GM23338 (cell line): Measurements from ENCODE around the gene RAB36. TPM values are rescaled to one million over a fixed set of nuclear protein-coding genes. Genes with fewer than 3 reads are reported as not detected.

Source experiments
- ATAC-seq: fragments of 200-7000 bp; cut with Tn5 transposase; 3 replicates; pipeline ENCODE4 v1.9.1; 2020
- DNase-seq: peaks from one replicate; pipeline ENCODE4 v3.0.0-alpha.2; 2015; ENCODE audit warnings: low spot score
- H2AFZ ChIP-seq: fragments of 200-600 bp; sonication (generic); 2 replicates; pipeline ENCODE4 v1.8.0; 2016; ENCODE audit warnings: antibody characterized with exemption, mild to moderate bottlenecking, moderate library complexity
- H3F3A ChIP-seq: fragments of 200-600 bp; sonication (generic); replicated peaks from 2 replicates; pipeline ENCODE4 v1.8.0; 2017; ENCODE audit warnings: antibody characterized with exemption, mixed run types, low read depth
- H3K27ac ChIP-seq: fragments of 200-600 bp; sonication (generic); 2 replicates; pipeline ENCODE4 v1.6.1; 2016; ENCODE audit warnings: low read depth
- H3K27me3 ChIP-seq: fragments of 200-600 bp; sonication (generic); 2 replicates; pipeline ENCODE4 v1.8.0; 2016; ENCODE audit warnings: mild to moderate bottlenecking, mixed run types, moderate library complexity; ENCODE audit not compliant: insufficient read depth
- H3K36me3 ChIP-seq: fragments of 200-600 bp; sonication (generic); 2 replicates; pipeline ENCODE4 v1.8.0; 2016; ENCODE audit warnings: mild to moderate bottlenecking; ENCODE audit not compliant: insufficient read depth
- H3K4me1 ChIP-seq: fragments of 200-600 bp; sonication (generic); 2 replicates; pipeline ENCODE4 v1.8.0; 2016; ENCODE audit warnings: mild to moderate bottlenecking, moderate library complexity; ENCODE audit not compliant: insufficient read depth
- H3K4me2 ChIP-seq: fragments of 200-600 bp; sonication (generic); 2 replicates; pipeline ENCODE4 v1.7.1; 2017; ENCODE audit warnings: mixed run types
- H3K4me3 ChIP-seq: fragments of 200-600 bp; sonication (generic); 2 replicates; pipeline ENCODE4 v1.6.1; 2016; ENCODE audit warnings: mixed run types
- H3K79me2 ChIP-seq: fragments of 200-600 bp; sonication (generic); replicated peaks from 2 replicates; pipeline ENCODE4 v1.8.0; 2017; ENCODE audit warnings: mild to moderate bottlenecking; ENCODE audit not compliant: insufficient read depth
- H3K9me2 ChIP-seq: fragments of 200-600 bp; sonication (generic); 2 replicates; pipeline ENCODE4 v1.8.0; 2017; ENCODE audit not compliant: insufficient read depth
- H4K20me1 ChIP-seq: fragments of 200-600 bp; sonication (generic); replicated peaks from 2 replicates; pipeline ENCODE4 v1.8.0; 2017; ENCODE audit warnings: mild to moderate bottlenecking; ENCODE audit not compliant: insufficient read depth
- H3K27ac Mint-ChIP-seq: 2 replicates; pipeline ENCODE4 v1.8.0; 2020; ENCODE audit warnings: inconsistent platforms, mild to moderate bottlenecking, moderate library complexity, mixed read lengths
- H3K27me3 Mint-ChIP-seq: 3 replicates; pipeline ENCODE4 v1.8.0; 2022; ENCODE audit warnings: low read depth, mild to moderate bottlenecking, moderate library complexity, mixed read lengths, inconsistent platforms; ENCODE audit not compliant: insufficient read depth, poor library complexity
- H3K36me3 Mint-ChIP-seq: 3 replicates; pipeline ENCODE4 v1.8.0; 2021; ENCODE audit warnings: low read depth, mild to moderate bottlenecking, inconsistent platforms, moderate library complexity, mixed read lengths
- H3K4me1 Mint-ChIP-seq: 3 replicates; pipeline ENCODE4 v1.8.0; 2020; ENCODE audit warnings: mild to moderate bottlenecking, inconsistent platforms, mixed read lengths
- H3K4me3 Mint-ChIP-seq: 3 replicates; pipeline ENCODE4 v1.8.0; 2021; ENCODE audit warnings: moderate library complexity, mild to moderate bottlenecking, inconsistent platforms, mixed read lengths
- H3K9me3 Mint-ChIP-seq: 3 replicates; pipeline ENCODE4 v1.8.0; 2020; ENCODE audit warnings: moderate library complexity, mild to moderate bottlenecking, inconsistent platforms, mixed read lengths
- CREB1 ChIP-seq: fragments of 250-450 bp; sonication (Bioruptor Pico); IDR thresholded peaks from 2 replicates; pipeline ENCODE4 v1.5.0; 2020; ENCODE audit warnings: low read depth, mild to moderate bottlenecking, moderate library complexity
- EZH2 ChIP-seq: fragments of 200-600 bp; sonication (generic); IDR thresholded peaks from one replicate; pipeline ENCODE4 v1.8.0; 2017; ENCODE audit warnings: antibody characterized with exemption, mild to moderate bottlenecking, low read depth; ENCODE audit not compliant: unreplicated experiment
- EZH2phosphoT487 ChIP-seq: fragments of 200-600 bp; sonication (generic); IDR thresholded peaks from one replicate; pipeline ENCODE4 v1.8.1; 2018; ENCODE audit warnings: antibody characterized with exemption; ENCODE audit not compliant: unreplicated experiment
- JUNB ChIP-seq: IDR thresholded peaks from one replicate; pipeline ENCODE4 v1.6.1; 2016; ENCODE audit warnings: antibody characterized with exemption; ENCODE audit not compliant: unreplicated experiment
- NANOG ChIP-seq: IDR thresholded peaks from 2 replicates; pipeline ENCODE4 v1.6.1; 2016; ENCODE audit warnings: antibody characterized with exemption, borderline replicate concordance
- POLR2AphosphoS5 ChIP-seq: IDR thresholded peaks from 2 replicates; pipeline ENCODE4 v1.6.1; 2016; ENCODE audit warnings: antibody characterized with exemption, low read depth
- STAT1 ChIP-seq: IDR thresholded peaks from one replicate; pipeline ENCODE4 v1.6.1; 2016; ENCODE audit warnings: antibody characterized with exemption; ENCODE audit not compliant: unreplicated experiment
- ZNF114 ChIP-seq: fragments of 250-450 bp; sonication (Bioruptor Pico); IDR thresholded peaks from 2 replicates; pipeline ENCODE4 v1.5.0; 2020; ENCODE audit warnings: mild to moderate bottlenecking, moderate library complexity
- ZNF331 ChIP-seq: fragments of 250-450 bp; sonication (Bioruptor Pico); IDR thresholded peaks from 2 replicates; pipeline ENCODE4 v1.5.0; 2020; ENCODE audit warnings: low read depth, mild to moderate bottlenecking, moderate library complexity
- polyA plus RNA-seq: library from polyadenylated mRNA; unstranded; fragments of >200 nt; fragmentation: Nextera tagmentation; extraction: Ambion mirVana; gene quantifications from 2 replicates; pipeline ENCODE4 v1.2.1, GENCODE V29; 2016
- total RNA-seq: library from RNA; depleted of rRNA; stranded (reverse); fragments of >200 nt; shearing (Covaris generic); gene quantifications from 2 replicates; pipeline ENCODE4 v1.2.3, GENCODE V29; 2014
- TF ChIP-seq, protein P1 (sequence below): IDR thresholded peaks from one replicate; pipeline ENCODE4 v1.6.1; 2018; ENCODE audit warnings: antibody characterized with exemption; ENCODE audit not compliant: unreplicated experiment
- TF ChIP-seq, protein P2 (sequence below): IDR thresholded peaks from 2 replicates; pipeline ENCODE4 v1.6.1; 2016; ENCODE audit warnings: antibody characterized with exemption
- TF ChIP-seq, protein P3 (sequence below): fragments of 250-450 bp; sonication (Bioruptor Pico); IDR thresholded peaks from 2 replicates; pipeline ENCODE4 v1.5.0; 2020; ENCODE audit warnings: mild to moderate bottlenecking, moderate library complexity
- TF ChIP-seq, protein P4 (sequence below), 2 experiments: fragments of 200-600 bp in 1 of 2; sonication (generic) in 1 of 2; conservative IDR thresholded peaks; 2 replicates each; pipeline versions ENCODE4 v1.5.1 to v1.6.1; 2016 to 2017; ENCODE audit warnings: antibody characterized with exemption in 2 of 2, low read depth in 2 of 2, mild to moderate bottlenecking in 2 of 2, moderate library complexity in 1 of 2

Gene RAB36
- total and polyA plus RNA-seq, 2 experiments from 2014 or later: 0.58 to 1.2 TPM

DNA sequence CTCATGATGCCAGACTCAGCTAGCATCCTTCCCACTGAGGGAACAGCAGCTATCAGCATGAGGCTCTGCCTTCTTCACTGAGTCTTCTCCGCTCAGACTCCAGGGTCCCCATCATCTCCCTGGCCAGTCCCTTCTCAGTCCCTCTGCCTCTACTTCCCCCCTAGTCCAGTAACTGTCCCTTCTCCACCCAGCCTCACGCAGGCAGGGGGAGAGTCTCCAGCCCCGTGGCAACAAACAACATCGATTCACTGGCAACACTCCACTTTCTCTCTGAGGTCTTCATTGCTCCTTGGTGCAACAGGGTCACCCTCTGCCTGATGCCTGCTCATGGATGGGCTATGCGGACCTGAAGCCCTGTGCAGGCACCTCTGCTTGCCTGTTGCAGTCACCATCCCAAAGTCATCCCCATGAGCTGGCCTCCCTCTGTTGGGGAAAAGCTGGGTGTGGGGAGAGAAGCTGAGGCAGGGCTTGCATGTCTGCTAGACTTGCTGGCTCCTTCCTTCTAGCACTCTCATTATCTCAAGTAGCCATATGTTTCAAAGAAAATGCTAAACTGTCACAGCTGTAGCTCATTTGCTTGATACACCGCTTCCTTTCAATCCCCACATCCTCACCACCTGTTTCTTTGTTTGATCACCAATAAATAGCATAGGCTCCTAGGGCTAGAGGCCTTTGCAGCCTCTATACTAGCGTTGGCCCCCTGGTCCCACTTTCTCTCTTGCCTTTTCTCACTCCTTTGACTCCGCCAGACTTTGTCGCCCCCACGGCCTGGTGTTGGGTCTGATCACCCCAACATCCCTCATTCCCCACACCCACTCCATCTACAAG is 30.8 kb downstream of the RAB36 start:
- H2AFZ ChIP-seq: no peak overlapping the region
- no peak overlapping the region for H3K27ac Mint-ChIP-seq
- no peak overlapping the region for H3K4me3 ChIP-seq
- no peaks in the 10 kb centered on the region for H3K9me2 ChIP-seq
- TF ChIP-seq STAT1 (no peak), EZH2 (no peak), JUNB (no peak), POLR2AphosphoS5 (no peak), EZH2phosphoT487 (no peak), ZNF114 (CRISPR knock-in tag) (no peak), CREB1 (CRISPR knock-in tag) (no peak), NANOG (no peak), ZNF331 (CRISPR knock-in tag) (no peak)
- TF ChIP-seq, protein P1, sequence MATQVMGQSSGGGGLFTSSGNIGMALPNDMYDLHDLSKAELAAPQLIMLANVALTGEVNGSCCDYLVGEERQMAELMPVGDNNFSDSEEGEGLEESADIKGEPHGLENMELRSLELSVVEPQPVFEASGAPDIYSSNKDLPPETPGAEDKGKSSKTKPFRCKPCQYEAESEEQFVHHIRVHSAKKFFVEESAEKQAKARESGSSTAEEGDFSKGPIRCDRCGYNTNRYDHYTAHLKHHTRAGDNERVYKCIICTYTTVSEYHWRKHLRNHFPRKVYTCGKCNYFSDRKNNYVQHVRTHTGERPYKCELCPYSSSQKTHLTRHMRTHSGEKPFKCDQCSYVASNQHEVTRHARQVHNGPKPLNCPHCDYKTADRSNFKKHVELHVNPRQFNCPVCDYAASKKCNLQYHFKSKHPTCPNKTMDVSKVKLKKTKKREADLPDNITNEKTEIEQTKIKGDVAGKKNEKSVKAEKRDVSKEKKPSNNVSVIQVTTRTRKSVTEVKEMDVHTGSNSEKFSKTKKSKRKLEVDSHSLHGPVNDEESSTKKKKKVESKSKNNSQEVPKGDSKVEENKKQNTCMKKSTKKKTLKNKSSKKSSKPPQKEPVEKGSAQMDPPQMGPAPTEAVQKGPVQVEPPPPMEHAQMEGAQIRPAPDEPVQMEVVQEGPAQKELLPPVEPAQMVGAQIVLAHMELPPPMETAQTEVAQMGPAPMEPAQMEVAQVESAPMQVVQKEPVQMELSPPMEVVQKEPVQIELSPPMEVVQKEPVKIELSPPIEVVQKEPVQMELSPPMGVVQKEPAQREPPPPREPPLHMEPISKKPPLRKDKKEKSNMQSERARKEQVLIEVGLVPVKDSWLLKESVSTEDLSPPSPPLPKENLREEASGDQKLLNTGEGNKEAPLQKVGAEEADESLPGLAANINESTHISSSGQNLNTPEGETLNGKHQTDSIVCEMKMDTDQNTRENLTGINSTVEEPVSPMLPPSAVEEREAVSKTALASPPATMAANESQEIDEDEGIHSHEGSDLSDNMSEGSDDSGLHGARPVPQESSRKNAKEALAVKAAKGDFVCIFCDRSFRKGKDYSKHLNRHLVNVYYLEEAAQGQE: no peak
- TF ChIP-seq, protein P2, sequence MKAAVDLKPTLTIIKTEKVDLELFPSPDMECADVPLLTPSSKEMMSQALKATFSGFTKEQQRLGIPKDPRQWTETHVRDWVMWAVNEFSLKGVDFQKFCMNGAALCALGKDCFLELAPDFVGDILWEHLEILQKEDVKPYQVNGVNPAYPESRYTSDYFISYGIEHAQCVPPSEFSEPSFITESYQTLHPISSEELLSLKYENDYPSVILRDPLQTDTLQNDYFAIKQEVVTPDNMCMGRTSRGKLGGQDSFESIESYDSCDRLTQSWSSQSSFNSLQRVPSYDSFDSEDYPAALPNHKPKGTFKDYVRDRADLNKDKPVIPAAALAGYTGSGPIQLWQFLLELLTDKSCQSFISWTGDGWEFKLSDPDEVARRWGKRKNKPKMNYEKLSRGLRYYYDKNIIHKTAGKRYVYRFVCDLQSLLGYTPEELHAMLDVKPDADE: no peak
- TF ChIP-seq, protein P3, sequence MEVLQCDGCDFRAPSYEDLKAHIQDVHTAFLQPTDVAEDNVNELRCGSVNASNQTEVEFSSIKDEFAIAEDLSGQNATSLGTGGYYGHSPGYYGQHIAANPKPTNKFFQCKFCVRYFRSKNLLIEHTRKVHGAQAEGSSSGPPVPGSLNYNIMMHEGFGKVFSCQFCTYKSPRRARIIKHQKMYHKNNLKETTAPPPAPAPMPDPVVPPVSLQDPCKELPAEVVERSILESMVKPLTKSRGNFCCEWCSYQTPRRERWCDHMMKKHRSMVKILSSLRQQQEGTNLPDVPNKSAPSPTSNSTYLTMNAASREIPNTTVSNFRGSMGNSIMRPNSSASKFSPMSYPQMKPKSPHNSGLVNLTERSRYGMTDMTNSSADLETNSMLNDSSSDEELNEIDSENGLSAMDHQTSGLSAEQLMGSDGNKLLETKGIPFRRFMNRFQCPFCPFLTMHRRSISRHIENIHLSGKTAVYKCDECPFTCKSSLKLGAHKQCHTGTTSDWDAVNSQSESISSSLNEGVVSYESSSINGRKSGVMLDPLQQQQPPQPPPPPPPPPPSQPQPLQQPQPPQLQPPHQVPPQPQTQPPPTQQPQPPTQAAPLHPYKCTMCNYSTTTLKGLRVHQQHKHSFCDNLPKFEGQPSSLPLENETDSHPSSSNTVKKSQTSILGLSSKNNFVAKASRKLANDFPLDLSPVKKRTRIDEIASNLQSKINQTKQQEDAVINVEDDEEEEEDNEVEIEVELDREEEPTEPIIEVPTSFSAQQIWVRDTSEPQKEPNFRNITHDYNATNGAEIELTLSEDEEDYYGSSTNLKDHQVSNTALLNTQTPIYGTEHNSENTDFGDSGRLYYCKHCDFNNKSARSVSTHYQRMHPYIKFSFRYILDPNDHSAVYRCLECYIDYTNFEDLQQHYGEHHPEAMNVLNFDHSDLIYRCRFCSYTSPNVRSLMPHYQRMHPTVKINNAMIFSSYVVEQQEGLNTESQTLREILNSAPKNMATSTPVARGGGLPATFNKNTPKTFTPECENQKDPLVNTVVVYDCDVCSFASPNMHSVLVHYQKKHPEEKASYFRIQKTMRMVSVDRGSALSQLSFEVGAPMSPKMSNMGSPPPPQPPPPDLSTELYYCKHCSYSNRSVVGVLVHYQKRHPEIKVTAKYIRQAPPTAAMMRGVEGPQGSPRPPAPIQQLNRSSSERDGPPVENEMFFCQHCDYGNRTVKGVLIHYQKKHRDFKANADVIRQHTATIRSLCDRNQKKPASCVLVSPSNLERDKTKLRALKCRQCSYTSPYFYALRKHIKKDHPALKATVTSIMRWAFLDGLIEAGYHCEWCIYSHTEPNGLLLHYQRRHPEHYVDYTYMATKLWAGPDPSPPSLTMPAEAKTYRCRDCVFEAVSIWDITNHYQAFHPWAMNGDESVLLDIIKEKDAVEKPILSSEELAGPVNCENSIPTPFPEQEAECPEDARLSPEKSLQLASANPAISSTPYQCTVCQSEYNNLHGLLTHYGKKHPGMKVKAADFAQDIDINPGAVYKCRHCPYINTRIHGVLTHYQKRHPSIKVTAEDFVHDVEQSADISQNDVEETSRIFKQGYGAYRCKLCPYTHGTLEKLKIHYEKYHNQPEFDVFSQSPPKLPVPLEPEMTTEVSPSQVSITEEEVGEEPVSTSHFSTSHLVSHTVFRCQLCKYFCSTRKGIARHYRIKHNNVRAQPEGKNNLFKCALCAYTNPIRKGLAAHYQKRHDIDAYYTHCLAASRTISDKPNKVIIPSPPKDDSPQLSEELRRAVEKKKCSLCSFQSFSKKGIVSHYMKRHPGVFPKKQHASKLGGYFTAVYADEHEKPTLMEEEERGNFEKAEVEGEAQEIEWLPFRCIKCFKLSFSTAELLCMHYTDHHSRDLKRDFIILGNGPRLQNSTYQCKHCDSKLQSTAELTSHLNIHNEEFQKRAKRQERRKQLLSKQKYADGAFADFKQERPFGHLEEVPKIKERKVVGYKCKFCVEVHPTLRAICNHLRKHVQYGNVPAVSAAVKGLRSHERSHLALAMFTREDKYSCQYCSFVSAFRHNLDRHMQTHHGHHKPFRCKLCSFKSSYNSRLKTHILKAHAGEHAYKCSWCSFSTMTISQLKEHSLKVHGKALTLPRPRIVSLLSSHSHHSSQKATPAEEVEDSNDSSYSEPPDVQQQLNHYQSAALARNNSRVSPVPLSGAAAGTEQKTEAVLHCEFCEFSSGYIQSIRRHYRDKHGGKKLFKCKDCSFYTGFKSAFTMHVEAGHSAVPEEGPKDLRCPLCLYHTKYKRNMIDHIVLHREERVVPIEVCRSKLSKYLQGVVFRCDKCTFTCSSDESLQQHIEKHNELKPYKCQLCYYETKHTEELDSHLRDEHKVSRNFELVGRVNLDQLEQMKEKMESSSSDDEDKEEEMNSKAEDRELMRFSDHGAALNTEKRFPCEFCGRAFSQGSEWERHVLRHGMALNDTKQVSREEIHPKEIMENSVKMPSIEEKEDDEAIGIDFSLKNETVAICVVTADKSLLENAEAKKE: no peak
- TF ChIP-seq, protein P4, sequence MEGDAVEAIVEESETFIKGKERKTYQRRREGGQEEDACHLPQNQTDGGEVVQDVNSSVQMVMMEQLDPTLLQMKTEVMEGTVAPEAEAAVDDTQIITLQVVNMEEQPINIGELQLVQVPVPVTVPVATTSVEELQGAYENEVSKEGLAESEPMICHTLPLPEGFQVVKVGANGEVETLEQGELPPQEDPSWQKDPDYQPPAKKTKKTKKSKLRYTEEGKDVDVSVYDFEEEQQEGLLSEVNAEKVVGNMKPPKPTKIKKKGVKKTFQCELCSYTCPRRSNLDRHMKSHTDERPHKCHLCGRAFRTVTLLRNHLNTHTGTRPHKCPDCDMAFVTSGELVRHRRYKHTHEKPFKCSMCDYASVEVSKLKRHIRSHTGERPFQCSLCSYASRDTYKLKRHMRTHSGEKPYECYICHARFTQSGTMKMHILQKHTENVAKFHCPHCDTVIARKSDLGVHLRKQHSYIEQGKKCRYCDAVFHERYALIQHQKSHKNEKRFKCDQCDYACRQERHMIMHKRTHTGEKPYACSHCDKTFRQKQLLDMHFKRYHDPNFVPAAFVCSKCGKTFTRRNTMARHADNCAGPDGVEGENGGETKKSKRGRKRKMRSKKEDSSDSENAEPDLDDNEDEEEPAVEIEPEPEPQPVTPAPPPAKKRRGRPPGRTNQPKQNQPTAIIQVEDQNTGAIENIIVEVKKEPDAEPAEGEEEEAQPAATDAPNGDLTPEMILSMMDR (conservative IDR thresholded peaks at IDR 0.05; ENCODE audit: low read depth in 2 of 2): no peak
- no peaks in the 10 kb centered on the region for H3F3A ChIP-seq
- H3K36me3 ChIP-seq: no peaks in the 10 kb centered on the region
- H3K36me3 Mint-ChIP-seq: peaks cover 31% of the 10 kb centered on the region
- no peaks in the 10 kb centered on the region; the same call in 1 of the 2 replicates for H3K79me2 ChIP-seq
- H3K27ac ChIP-seq: no peak overlapping the region
- H4K20me1 ChIP-seq: no peaks in the 10 kb centered on the region
- DNase-seq: no peak
- H3K9me3 Mint-ChIP-seq: peaks cover 29% of the 10 kb centered on the region
- no peak overlapping the region for H3K4me3 Mint-ChIP-seq
- peaks cover 32% of the 10 kb centered on the region for H3K27me3 Mint-ChIP-seq
- no peak overlapping the region for H3K4me2 ChIP-seq
- H3K4me1 Mint-ChIP-seq: peaks cover 19% of the 10 kb centered on the region
- peaks cover 12% of the 10 kb centered on the region for H3K4me1 ChIP-seq
- no peaks in the 10 kb centered on the region for H3K27me3 ChIP-seq
- no peak for ATAC-seq
